SH-SY5Y (cell line): ENCODE results near the gene RPL10A.

Experiments used
- GATA2 ChIP-seq: IDR thresholded peaks from 2 replicates; pipeline ENCODE4 v1.6.1; 2011; ENCODE audit warnings: mild to moderate bottlenecking, low read depth, low read length
- GATA3 ChIP-seq: IDR thresholded peaks from 2 replicates; pipeline ENCODE4 v1.6.1; 2011; ENCODE audit warnings: low read depth, mild to moderate bottlenecking, low read length, moderate library complexity

GRCh38 chr6:35487658-35488516, 19.7 kb downstream of the RPL10A start:
- no peak for TF ChIP-seq GATA2
- no peak for TF ChIP-seq GATA3
